HEK293 (cell line): Measurements from ENCODE around the gene ZFHX2.
A peak's percentile ranks its signal among the peaks of the same experiment; 100 is the strongest.

Experiments
- CTCF ChIA-PET: fragments of 350-600 bp; formaldehyde crosslinking; extraction: SDS; loops from one replicate; lab custom pipeline; 2021; ENCODE audit warnings: antibody characterized with exemption; lab: Yijun Ruan, JAX
- POLR2A ChIA-PET: fragments of 300-600 bp; formaldehyde crosslinking; extraction: SDS; loops from one replicate; lab custom pipeline; 2020; ENCODE audit warnings: antibody characterized with exemption, inconsistent platforms; lab: Yijun Ruan, JAX
- H3K27ac ChIP-seq: fragments of 200-500 bp; sonication (Bioruptor generic); 2 replicates; pipeline ENCODE4 v1.5.1; 2014; ENCODE audit warnings: low read depth, low read length, control low read depth, inconsistent platforms; ENCODE audit errors: extremely low read depth
- H3K36me3 ChIP-seq, 2 experiments: fragments of 200-500 bp in 1 of 2; sonication (Bioruptor generic) in 1 of 2; 1 replicate in 1 of 2; 2 replicates in 1 of 2; pipeline ENCODE4 v1.5.1; 2014 to 2017; ENCODE audit warnings: inconsistent platforms in 2 of 2, low read length in 2 of 2; ENCODE audit not compliant: control insufficient read depth in 2 of 2, insufficient read depth in 1 of 2
- H3K4me1 ChIP-seq: fragments of 200-500 bp; sonication (Bioruptor generic); 2 replicates; pipeline ENCODE4 v1.5.1; 2014; ENCODE audit warnings: mild to moderate bottlenecking, low read length, inconsistent platforms; ENCODE audit not compliant: control insufficient read depth, insufficient read depth
- H3K4me3 ChIP-seq: 2 replicates; pipeline ENCODE4 v1.5.1; 2011; ENCODE audit warnings: low read depth, mild to moderate bottlenecking, control low read depth, low read length, moderate library complexity
- H3K9me3 ChIP-seq: fragments of 200-500 bp; sonication (Bioruptor generic); 2 replicates; pipeline ENCODE4 v1.5.1; 2014; ENCODE audit warnings: low read depth, low read length, inconsistent platforms; ENCODE audit not compliant: control insufficient read depth, insufficient read depth
- AEBP2 ChIP-seq: fragments of 450-650 bp; formaldehyde crosslinking; IDR thresholded peaks from 2 replicates; pipeline ENCODE4 v1.5.1; 2016; ENCODE audit warnings: missing biosample characterization, missing genetic modification characterization, borderline replicate concordance
- GFI1B ChIP-seq: fragments of 450-650 bp; formaldehyde crosslinking; IDR thresholded peaks from 2 replicates; pipeline ENCODE4 v1.5.1; 2016; ENCODE audit warnings: missing biosample characterization, missing genetic modification characterization
- GLIS1 ChIP-seq: fragments of 450-650 bp; formaldehyde crosslinking; IDR thresholded peaks from 2 replicates; pipeline ENCODE4 v1.5.1; 2016; ENCODE audit warnings: missing biosample characterization, missing genetic modification characterization
- HOXA7 ChIP-seq: sonication (generic); formaldehyde crosslinking; IDR thresholded peaks from 2 replicates; pipeline ENCODE4 v1.8.1; 2022; ENCODE audit warnings: missing genetic modification reagents, borderline replicate concordance
- KLF7 ChIP-seq: fragments of 450-650 bp; formaldehyde crosslinking; IDR thresholded peaks from 2 replicates; pipeline ENCODE4 v1.5.1; 2016; ENCODE audit warnings: missing biosample characterization, missing genetic modification characterization, borderline replicate concordance
- RBAK ChIP-seq: fragments of 450-650 bp; formaldehyde crosslinking; IDR thresholded peaks from 2 replicates; pipeline ENCODE4 v1.5.1; 2016; ENCODE audit warnings: missing biosample characterization, missing genetic modification characterization
- YY2 ChIP-seq: fragments of 450-650 bp; formaldehyde crosslinking; IDR thresholded peaks from 2 replicates; pipeline ENCODE4 v1.5.1; 2016; ENCODE audit warnings: missing biosample characterization, missing genetic modification characterization
- ZFP41 ChIP-seq: fragments of 450-650 bp; formaldehyde crosslinking; IDR thresholded peaks from 2 replicates; pipeline ENCODE4 v1.5.1; 2016; ENCODE audit warnings: missing biosample characterization, missing genetic modification characterization, borderline replicate concordance
- ZIC2 ChIP-seq: fragments of 450-650 bp; formaldehyde crosslinking; IDR thresholded peaks from 2 replicates; pipeline ENCODE4 v1.5.1; 2016; ENCODE audit warnings: missing biosample characterization, missing genetic modification characterization
- ZNF175 ChIP-seq: fragments of 450-650 bp; formaldehyde crosslinking; IDR thresholded peaks from 2 replicates; pipeline ENCODE4 v1.5.1; 2016; ENCODE audit warnings: missing biosample characterization, missing genetic modification characterization
- ZNF202 ChIP-seq: fragments of 450-650 bp; formaldehyde crosslinking; IDR thresholded peaks from 2 replicates; pipeline ENCODE4 v1.5.1; 2016; ENCODE audit warnings: missing biosample characterization, missing genetic modification characterization, borderline replicate concordance
- ZNF223 ChIP-seq: fragments of 450-650 bp; formaldehyde crosslinking; IDR thresholded peaks from 2 replicates; pipeline ENCODE4 v1.5.1; 2016; ENCODE audit warnings: missing biosample characterization, missing genetic modification characterization
- ZNF26 ChIP-seq: fragments of 450-650 bp; formaldehyde crosslinking; IDR thresholded peaks from 2 replicates; pipeline ENCODE4 v1.5.1; 2016; ENCODE audit warnings: missing biosample characterization, missing genetic modification characterization
- ZNF302 ChIP-seq: fragments of 450-650 bp; formaldehyde crosslinking; IDR thresholded peaks from 2 replicates; pipeline ENCODE4 v1.5.1; 2016; ENCODE audit warnings: missing biosample characterization, missing genetic modification characterization, low read depth
- ZNF341 ChIP-seq: fragments of 450-650 bp; formaldehyde crosslinking; IDR thresholded peaks from 2 replicates; pipeline ENCODE4; 2016; ENCODE audit warnings: low read depth, missing biosample characterization, missing genetic modification characterization
- ZNF350 ChIP-seq: fragments of 450-650 bp; formaldehyde crosslinking; IDR thresholded peaks from 2 replicates; pipeline ENCODE4 v1.5.0; 2017; ENCODE audit warnings: missing biosample characterization, mild to moderate bottlenecking, missing genetic modification characterization
- ZNF366 ChIP-seq: fragments of 450-650 bp; formaldehyde crosslinking; conservative IDR thresholded peaks from 2 replicates; pipeline ENCODE4 v1.5.1; 2016; ENCODE audit warnings: missing biosample characterization, missing genetic modification characterization
- ZNF660 ChIP-seq: fragments of 450-650 bp; IDR thresholded peaks from 2 replicates; pipeline ENCODE4 v1.5.1; 2018; ENCODE audit warnings: missing biosample characterization, mild to moderate bottlenecking, missing genetic modification characterization
- ZNF670 ChIP-seq: fragments of 450-650 bp; formaldehyde crosslinking; IDR thresholded peaks from 2 replicates; pipeline ENCODE4 v1.5.1; 2016; ENCODE audit warnings: missing biosample characterization, missing genetic modification characterization, low read depth
- ZNF843 ChIP-seq: fragments of 450-650 bp; formaldehyde crosslinking; IDR thresholded peaks from 2 replicates; pipeline ENCODE4 v1.5.1; 2016; ENCODE audit warnings: missing biosample characterization, missing genetic modification characterization

ZFHX2 gene

GRCh38 chr14:23525611-23526010, 26.0 kb downstream of the ZFHX2 start:
- no peaks in the 10 kb centered on the region for H3K4me1 ChIP-seq
- H3K36me3 ChIP-seq: peaks cover 0 to 24% of the 10 kb centered on the region in 2 experiments; a peak in 2 of 3 replicates
- no peak overlapping the region for H3K27ac ChIP-seq
- no peak overlapping the region for H3K4me3 ChIP-seq
- TF ChIP-seq ZNF350 (tag by site-specific recombination) (no peak), ZNF341 (tag by site-specific recombination) (no peak), GFI1B (tag by site-specific recombination) (no peak), ZNF660 (no peak), ZNF366 (no peak), ZNF175 (tag by site-specific recombination) (no peak)
- CTCF ChIA-PET: interaction anchor here (0.8 kb wide), 1 partner anchor 35 kb away, joined by 3 read pairs; no protein-coding TSS in a partner anchor
- POLR2A ChIA-PET: no interaction called here
- no peaks in the 10 kb centered on the region for H3K9me3 ChIP-seq

- TF ChIP-seq ZNF26 (no peak), ZFP41 (tag by site-specific recombination) (no peak), HOXA7 (no peak), KLF7 (tag by site-specific recombination) (no peak), RBAK (no peak), ZNF302 (no peak), ZNF202 (tag by site-specific recombination) (no peak), AEBP2 (no peak), ZNF223 (no peak), YY2 (tag by site-specific recombination) (no peak), ZNF670 (tag by site-specific recombination) (no peak), ZIC2 (tag by site-specific recombination) (no peak)
- POLR2A ChIA-PET: no interaction called here
Measured at GRCh38 chr14:23524954-23525353, 26.6 kb downstream of the ZFHX2 start.

GRCh38 chr14:23523229-23524016, 28.1 kb downstream of the ZFHX2 start:
- Histone ChIP-seq H3K4me1 (no peaks in the 10 kb centered on the region), H3K9me3 (no peaks in the 10 kb centered on the region), H3K27ac (no peak overlapping the region), H3K36me3 (peaks cover 0 to 21% of the 10 kb centered on the region in 2 experiments; a peak in 2 of 3 replicates), H3K4me3 (no peak overlapping the region)
- TF ChIP-seq GLIS1 (tag by site-specific recombination) (peak; percentile 72), ZIC2 (tag by site-specific recombination) (peak; percentile 78), ZNF843 (tag by site-specific recombination) (no peak)
- ChIA-PET CTCF (interaction anchor here (0.6 kb wide), 1 partner anchor 36 kb away, joined by 3 read pairs; no protein-coding TSS in a partner anchor), POLR2A (no interaction called here)

More at GRCh38 chr14:23524954-23525353, 26.6 kb downstream of the ZFHX2 start:
- H3K4me1 ChIP-seq: no peaks in the 10 kb centered on the region
- no peak overlapping the region for H3K4me3 ChIP-seq
- CTCF ChIA-PET: interaction anchor here (0.8 kb wide), 1 partner anchor 35 kb away, joined by 3 read pairs; no protein-coding TSS in a partner anchor
- H3K27ac ChIP-seq: no peak overlapping the region
- H3K9me3 ChIP-seq: no peaks in the 10 kb centered on the region
- H3K36me3 ChIP-seq: peaks cover 0 to 24% of the 10 kb centered on the region in 2 experiments; a peak in 2 of 3 replicates
